Non-pigmented ciliary epithelial cell (primary cell): ENCODE data around the gene KNCN.

Source experiments
- DNase-seq: peaks from one replicate; pipeline ENCODE4 v3.0.0-alpha.2; 2010; ENCODE audit warnings: low read depth

Gene KNCN

DNA sequence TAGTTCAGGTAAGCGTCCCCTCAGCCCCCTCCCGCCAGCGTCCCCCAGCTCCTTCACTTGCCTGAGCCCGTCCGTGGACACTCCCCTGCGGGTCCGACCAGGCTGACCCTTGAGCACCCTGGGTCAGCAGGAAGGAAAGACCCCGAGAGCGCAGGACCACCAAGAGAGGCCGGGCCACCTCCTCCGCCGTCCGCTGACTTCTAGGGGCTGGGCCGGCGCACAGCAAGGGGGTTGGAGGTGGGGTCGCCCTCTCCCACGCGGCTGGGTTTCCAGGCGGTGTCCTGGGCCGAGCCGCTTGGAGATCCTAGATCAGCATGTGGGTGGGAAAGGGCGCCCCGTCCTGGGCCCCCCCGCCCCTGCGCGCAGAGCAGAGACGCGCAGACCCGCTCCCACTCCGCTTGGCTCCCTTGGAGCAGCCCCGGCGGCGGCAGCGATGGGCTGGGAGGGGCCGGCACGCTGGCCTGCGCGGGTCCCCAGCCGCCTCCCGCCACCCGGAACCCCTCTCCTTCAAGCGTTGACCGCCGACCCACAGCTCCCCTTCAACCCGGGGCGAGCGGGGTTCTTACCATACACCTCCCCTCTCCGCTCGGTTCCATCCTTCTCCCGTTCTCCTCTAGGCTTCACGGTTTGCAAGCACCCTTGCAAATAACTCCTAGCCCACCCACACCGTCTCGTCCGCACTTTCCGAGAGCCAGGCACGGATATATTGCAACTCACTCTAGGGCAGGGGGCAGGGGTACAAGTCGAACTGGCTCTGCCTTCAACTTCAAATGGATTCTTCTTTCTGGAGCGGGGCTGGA lies 7.5 kb downstream of the KNCN start:
- no peak for DNase-seq

- no peak for DNase-seq
Observed at GRCh38 chr1:46543382-46543760, 8.1 kb downstream of the KNCN start.

GRCh38 chr1:46539972-46540371 lies 11.5 kb downstream of the KNCN start:
- no peak for DNase-seq

DNA sequence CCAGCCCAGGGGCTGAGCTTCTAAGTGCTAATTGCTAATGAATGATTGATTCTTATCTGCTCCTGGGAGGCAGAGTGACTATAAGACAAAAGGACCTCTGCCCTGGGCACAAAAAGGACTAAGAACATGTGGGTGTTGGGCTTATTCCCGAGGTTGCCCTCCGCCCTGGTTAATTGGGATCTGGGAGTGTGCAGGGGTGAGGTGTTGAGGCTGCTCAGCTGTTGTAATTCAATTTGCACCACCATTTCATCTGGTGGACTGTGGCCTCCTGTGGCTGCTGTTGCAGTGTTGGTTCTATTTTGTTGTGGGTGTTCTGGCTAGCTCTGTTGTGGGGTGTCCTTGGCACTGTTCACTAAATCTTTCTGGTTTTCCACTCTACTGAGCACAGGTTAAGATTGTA lies 13.3 kb downstream of the KNCN start:
- no peak for DNase-seq

GRCh38 chr1:46537651-46538050 lies 13.8 kb downstream of the KNCN start:
- DNase-seq, result no peak

DNA sequence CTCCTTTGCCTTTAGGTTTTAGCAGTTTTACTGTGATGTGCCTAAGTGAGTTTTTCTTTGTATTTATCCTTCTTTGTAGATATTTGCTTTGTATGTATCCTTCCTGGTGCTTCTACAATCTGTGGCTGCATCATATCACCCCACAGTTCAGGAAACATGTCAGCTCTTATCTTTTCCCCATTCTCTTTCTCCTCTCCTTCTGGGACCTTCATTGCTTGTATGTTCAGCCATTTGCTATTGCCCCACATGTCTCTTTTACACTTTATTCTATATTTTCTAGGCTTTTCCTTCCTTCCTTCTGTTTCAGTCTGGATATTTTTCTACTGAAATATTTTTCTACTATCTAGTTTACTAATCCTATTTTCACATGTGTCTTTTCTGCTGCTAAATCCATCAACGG lies 14.9 kb downstream of the KNCN start:
- no peak for DNase-seq

GRCh38 chr1:46535063-46535462 lies 16.4 kb downstream of the KNCN start:
- no peak for DNase-seq

DNA sequence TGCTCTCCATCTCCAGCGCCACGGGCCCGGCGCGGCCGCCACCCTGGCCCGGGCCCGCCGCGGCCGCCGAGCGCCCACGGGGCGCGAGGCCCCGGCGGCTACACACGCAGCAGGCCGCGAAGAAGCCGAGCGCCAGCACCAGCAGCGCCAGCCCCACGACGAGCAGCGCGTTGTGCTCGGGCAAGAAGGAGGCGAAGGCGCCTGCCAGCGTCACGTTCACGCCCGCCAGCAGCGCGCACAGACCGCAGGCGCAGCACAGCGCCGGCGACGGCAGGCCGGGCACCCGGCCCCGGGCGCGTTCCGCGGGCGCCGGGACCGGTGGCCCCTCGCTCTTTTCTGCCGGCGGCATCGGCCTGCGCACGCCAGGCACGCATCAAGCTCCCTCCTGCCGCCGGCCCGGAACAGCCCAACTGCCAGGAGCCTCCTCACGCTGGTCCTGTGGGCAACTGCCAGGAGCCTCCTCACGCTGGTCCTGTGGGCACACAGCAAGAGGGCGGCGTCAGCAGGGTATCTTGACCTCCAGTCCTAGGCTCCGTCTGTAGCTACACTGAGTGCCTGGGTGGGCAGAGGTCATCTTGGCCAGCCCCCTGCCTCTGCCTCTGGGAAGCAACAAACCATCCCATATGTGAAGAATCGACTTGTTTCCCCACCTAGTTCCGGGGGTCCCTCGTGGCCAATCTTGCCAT lies 18.1 kb downstream of the KNCN start:
- no peak for DNase-seq

DNA sequence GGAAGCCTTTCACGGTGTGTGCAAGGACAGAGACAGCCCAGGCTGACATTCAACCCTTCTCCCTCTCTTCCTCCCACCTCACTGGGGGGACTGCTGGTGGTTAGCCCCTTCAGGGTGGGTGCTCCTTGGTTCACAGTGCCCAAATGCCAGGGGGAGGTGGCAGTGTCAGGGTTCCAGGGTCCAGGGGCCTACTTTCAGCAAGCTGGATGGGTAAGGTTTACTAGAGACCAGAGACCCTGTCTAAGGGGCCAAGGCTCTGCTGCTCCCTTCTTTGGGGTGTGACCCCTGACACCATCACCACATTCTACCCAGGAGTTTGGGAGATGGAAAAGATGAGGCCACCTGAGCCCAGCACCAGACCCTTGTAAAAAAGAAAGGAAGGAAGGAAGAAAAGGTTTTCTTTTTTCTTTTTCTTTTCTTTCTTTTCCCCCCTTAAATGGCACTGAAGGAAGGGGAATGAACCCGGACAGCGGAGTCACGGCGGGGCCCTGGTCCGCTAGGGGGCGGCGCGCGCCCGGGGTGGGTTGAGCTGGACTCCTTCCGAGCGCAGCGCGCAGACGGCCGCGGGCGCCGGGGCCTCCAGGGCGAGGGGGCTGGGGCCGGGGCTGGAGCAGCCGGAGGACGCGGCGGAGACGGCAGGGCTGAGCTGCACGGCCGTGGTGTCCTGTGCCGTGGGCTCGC lies 18.8 kb downstream of the KNCN start:
- DNase-seq, result no peak

DNA sequence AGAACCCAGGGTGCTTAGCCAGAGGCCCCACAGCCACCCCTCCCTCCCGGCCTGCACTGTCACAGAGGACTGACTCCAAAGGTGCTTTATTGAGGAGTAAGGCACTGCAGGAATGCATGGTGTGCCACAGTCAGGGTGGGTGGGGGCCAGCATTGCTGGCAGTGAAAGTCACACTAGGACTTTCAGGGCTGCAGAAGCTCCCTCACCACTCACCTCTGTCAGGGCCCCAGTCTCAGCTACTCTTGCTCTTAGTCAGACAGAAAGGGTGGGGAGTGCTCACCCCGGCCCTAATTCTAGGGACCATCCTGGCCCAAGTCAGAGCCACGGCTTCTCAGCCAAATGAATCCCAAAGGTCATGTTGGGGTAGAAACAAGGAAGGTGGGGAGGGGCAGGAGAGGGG lies 19.4 kb downstream of the KNCN start:
- no peak for DNase-seq

DNA sequence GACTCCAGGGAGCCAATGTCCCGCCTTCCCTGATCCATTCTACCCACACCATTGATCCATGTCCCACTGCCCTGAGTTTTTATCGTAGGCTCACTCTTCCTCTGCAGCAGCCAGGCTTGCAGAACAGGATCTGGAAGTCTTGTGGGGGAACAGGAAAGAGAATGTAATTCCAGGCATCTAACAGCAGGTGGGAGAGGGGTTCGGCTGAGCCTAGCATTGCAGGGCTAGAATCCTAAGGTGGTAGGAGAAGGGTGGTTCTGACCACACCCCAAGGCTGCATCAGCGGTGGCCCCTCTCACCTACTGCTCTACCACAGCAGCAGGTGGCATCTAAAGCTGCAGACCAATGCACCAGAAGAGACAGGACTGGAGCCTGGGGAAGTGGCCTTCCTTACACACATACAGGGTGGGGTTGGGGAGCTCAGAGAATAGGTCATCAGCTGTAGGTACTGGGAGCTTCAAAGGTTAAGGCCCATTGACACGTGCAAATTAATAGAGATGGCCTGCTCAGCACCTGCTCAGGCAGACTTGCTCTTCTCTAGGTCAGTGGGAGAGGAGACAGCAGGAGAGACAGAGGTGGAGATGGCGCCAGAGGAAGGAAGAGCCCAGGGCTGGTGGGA lies 20.5 kb downstream of the KNCN start:
- DNase-seq, result no peak

GRCh38 chr1:46530311-46530710 lies 21.1 kb downstream of the KNCN start:
- DNase-seq, result no peak

DNA sequence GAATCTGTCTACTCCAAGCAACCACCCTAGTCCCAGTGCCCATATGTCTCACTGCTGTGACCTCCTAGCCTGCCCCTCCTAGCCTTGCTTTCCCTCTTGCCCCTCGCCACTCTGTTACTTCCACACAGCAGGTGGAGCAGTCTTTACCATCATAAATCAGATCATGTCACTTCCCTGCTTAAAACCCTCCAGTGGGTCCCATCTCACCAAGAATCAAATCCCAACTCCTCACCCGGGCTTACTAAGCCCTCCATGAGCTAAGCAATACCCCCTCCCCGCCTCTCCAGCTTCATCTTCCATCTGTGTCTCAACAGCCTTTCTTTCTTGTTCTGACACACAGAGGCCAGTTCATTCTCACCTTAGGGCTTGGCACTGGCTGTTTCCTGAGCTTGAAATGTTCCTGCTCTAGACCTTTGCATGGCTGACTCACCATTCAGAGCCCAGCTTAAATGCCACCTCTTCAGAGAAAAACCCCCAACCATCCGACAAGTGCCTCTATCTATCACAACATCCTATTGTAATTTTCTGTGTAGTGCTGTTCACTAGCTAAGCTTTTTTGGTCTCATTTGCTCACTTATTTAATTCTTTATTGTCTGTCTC lies 22.3 kb downstream of the KNCN start:
- no peak for DNase-seq

- DNase-seq, result no peak
Observed at GRCh38 chr1:46528297-46528955, 23.0 kb downstream of the KNCN start.

DNA sequence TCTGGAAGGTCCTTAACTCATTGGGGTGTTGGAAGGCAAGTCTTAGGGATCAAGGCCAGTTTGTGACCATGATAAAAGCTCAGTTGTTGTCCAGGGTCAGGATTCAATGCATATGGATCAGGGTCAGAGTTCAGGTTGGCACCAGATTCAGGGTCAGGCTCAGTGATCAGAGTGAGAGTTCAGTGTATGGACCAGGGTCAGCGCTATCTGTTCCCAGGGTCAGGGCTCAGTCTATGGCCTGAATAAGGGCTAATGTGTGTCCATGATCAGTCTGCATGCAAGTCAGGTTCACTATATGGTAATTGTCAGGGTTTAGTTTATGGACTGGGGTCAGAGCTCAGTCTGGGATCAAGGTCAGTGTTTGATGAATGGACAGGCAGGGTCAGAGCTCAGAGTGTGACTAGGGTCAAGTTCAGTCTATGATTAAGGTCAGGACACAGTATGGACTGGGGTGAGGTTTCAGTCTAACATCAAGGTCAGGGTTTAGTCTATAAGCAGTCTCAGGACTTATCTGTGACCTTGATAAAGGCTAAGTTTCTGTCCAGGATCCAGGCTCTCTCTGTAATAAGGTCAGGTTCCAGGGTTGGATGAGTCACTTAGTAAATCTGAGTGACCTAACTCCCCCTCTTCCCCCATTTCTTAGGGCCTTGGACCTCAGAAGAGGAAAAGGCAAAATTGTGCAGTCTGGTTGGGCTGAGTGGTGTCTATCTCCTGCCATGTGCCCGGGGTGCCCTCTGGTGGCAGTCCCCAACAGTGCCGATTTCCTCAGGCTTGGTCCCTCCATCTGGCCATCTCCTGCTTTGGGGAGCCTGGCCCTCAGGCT lies 23.8 kb downstream of the KNCN start:
- DNase-seq, result no peak

GRCh38 chr1:46526691-46527291 lies 24.7 kb downstream of the KNCN start:
- DNase-seq, result no peak

- DNase-seq, result no peak
Observed at GRCh38 chr1:46526013-46526690, 25.3 kb downstream of the KNCN start.

- no peak for DNase-seq
Observed at GRCh38 chr1:46525253-46525983, 26.0 kb downstream of the KNCN start.

- no peak for DNase-seq
Observed at GRCh38 chr1:46524843-46525242, 26.6 kb downstream of the KNCN start.
